WTC11 (cell line): ENCODE measurements around the gene MRGPRF.

Experiments used
- NR3C1 ChIP-seq: sonication (generic); formaldehyde crosslinking; conservative IDR thresholded peaks from 2 replicates; pipeline ENCODE4 v1.8.1; 2023; ENCODE audit warnings: low read depth, mild to moderate bottlenecking, missing genetic modification reagents
- TF ChIP-seq, protein P1 (sequence below): fragments of 200-600 bp; IDR thresholded peaks from 2 replicates; pipeline ENCODE4 v1.8.0; 2022; ENCODE audit warnings: antibody characterized with exemption

DNA sequence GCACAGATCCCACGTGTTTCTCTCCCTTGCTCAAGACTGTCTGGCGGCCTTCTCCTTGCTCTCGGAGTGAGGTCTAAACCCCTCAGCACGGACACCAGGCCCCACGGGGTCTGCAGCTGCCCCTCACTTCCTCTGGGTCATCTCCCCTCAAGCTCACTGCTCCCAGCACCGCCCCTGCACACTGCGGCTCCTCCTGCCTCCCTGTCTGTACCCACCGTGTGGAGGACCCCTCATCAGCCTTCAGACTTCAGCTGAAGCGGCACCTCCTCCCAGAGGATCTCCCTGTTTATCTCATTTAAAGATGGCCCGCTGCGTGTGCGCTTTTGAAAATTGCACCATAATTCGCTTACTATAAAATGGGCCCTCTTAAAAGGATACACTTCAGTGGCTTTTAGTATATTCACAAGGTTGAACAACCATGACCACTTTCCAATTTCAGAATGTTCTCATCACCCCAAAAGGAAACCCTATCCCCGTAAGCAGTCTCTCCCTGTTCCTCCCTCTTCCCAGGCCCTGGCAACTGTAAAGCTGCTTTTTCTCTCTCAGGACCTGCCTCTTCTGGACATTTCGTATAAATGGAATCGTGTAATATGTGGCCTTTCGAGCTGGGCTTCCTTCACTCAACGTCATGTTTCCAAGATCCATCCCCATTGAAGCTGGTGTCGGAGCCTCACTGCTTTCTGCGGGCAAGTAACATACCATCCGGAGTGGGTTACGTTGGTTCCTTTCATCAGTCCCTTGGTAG is 21.2 kb upstream of the MRGPRF start:
- TF ChIP-seq, protein P1, sequence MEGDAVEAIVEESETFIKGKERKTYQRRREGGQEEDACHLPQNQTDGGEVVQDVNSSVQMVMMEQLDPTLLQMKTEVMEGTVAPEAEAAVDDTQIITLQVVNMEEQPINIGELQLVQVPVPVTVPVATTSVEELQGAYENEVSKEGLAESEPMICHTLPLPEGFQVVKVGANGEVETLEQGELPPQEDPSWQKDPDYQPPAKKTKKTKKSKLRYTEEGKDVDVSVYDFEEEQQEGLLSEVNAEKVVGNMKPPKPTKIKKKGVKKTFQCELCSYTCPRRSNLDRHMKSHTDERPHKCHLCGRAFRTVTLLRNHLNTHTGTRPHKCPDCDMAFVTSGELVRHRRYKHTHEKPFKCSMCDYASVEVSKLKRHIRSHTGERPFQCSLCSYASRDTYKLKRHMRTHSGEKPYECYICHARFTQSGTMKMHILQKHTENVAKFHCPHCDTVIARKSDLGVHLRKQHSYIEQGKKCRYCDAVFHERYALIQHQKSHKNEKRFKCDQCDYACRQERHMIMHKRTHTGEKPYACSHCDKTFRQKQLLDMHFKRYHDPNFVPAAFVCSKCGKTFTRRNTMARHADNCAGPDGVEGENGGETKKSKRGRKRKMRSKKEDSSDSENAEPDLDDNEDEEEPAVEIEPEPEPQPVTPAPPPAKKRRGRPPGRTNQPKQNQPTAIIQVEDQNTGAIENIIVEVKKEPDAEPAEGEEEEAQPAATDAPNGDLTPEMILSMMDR = no peak
- no peak for TF ChIP-seq NR3C1 (CRISPR knock-in tag)
